H1 (cell line): ENCODE measurements around the gene CSF1.

ENCODE experiments used
- CEBPB ChIP-seq: IDR thresholded peaks from 2 replicates; pipeline ENCODE4 v1.6.1; 2012; ENCODE audit warnings: low read depth, low read length
- CTCF ChIP-seq, 3 experiments: IDR thresholded peaks; 1 replicate in 2 of 3; 2 replicates in 1 of 3; pipeline versions ENCODE4 v1.5.1 to v1.6.1; 2011; ENCODE audit warnings: low read length in 3 of 3, mild to moderate bottlenecking in 3 of 3, inconsistent platforms in 2 of 3, low read depth in 1 of 3, moderate library complexity in 1 of 3; ENCODE audit not compliant: insufficient read depth in 1 of 3; ENCODE audit errors: control extremely low read depth in 1 of 3
- PHF8 ChIP-seq: fragments of 200-600 bp; sonication (generic); conservative IDR thresholded peaks from 2 replicates; pipeline ENCODE4 v1.7.1; 2012; ENCODE audit warnings: low read depth, mild to moderate bottlenecking, inconsistent platforms, low read length, moderate library complexity
- POLR2A ChIP-seq, 2 experiments: IDR thresholded peaks; 1 replicate in 1 of 2; 2 replicates in 1 of 2; pipeline ENCODE4 v1.6.1; 2011; ENCODE audit warnings: low read depth in 2 of 2, low read length in 2 of 2, mild to moderate bottlenecking in 2 of 2; ENCODE audit errors: control extremely low read depth in 1 of 2
- SIN3A ChIP-seq, 2 experiments: IDR thresholded peaks in 1 of 2; conservative IDR thresholded peaks in 1 of 2; 2 replicates each; pipeline ENCODE4 v1.6.1; 2011 to 2012; ENCODE audit warnings: low read length in 2 of 2, improper control_type of control experiment in 1 of 2, low read depth in 1 of 2, mild to moderate bottlenecking in 1 of 2

GRCh38 chr1:109876617-109877316, 33.9 kb upstream of the CSF1 start:
- no peak for TF ChIP-seq CEBPB
- no peak for TF ChIP-seq CTCF (IDR thresholded peaks at IDR 0.05; ENCODE audit: control extremely low read depth in 1 of 3, insufficient read depth in 1 of 3, low read depth in 1 of 3, low read length in 3 of 3)
- no peak for TF ChIP-seq SIN3A (conservative IDR thresholded peaks at IDR 0.05 in 1 of 2, IDR thresholded peaks at IDR 0.05 in 1 of 2; ENCODE audit: low read depth in 1 of 2, low read length in 2 of 2)
- no peak for TF ChIP-seq PHF8
- TF ChIP-seq POLR2A (IDR thresholded peaks at IDR 0.05; ENCODE audit: control extremely low read depth in 1 of 2, low read depth in 2 of 2, low read length in 2 of 2), result no peak
